SHP77 treated with DMSO at 0.1 percent for 48 hours (cell line): ENCODE data around the gene PTCD3.
A peak's percentile ranks its signal among the peaks of the same experiment; 100 is the strongest.

Source experiments
- DNase-seq: peaks from one replicate; lab custom pipeline; 2025; lab: John Stamatoyannopoulos, UW

Gene PTCD3

GRCh38 chr2:86081724-86082123 lies 24.3 kb upstream of the PTCD3 start:
- no peak for DNase-seq

- no peak for DNase-seq
Measured at GRCh38 chr2:86082756-86083155, 23.3 kb upstream of the PTCD3 start.

GRCh38 chr2:86087936-86088850 lies 17.8 kb upstream of the PTCD3 start:
- no peak for DNase-seq

- no peak for DNase-seq
Measured at GRCh38 chr2:86094229-86094628, 11.8 kb upstream of the PTCD3 start.

GRCh38 chr2:86097114-86097896 lies 8.7 kb upstream of the PTCD3 start:
- DNase-seq: no peak

GRCh38 chr2:86097913-86098312 lies 8.1 kb upstream of the PTCD3 start:
- no peak for DNase-seq

- no peak for DNase-seq
Measured at GRCh38 chr2:86102157-86102556, 3.9 kb upstream of the PTCD3 start.

GRCh38 chr2:86105252-86105968 lies 625 bp upstream of the PTCD3 start, which contains the start of gene POLR1A:
Gene POLR1A (minus strand): TSS chr2:86105886. CDS start chr2:86105776, 110 bp downstream.
- DNase-seq: peak; percentile 96

GRCh38 chr2:86107031-86107430 lies 996 bp downstream of the PTCD3 start:
- no peak for DNase-seq

- no peak for DNase-seq
Measured at GRCh38 chr2:86118130-86118529, 12.1 kb downstream of the PTCD3 start.

GRCh38 chr2:86123328-86123925 lies 17.4 kb downstream of the PTCD3 start:
- DNase-seq: no peak

- no peak for DNase-seq
Measured at GRCh38 chr2:86124683-86125082, 18.6 kb downstream of the PTCD3 start.

GRCh38 chr2:86134709-86135108 lies 28.7 kb downstream of the PTCD3 start:
- DNase-seq: no peak

- DNase-seq: no peak
Measured at GRCh38 chr2:86135653-86136052, 29.6 kb downstream of the PTCD3 start.

- no peak for DNase-seq
Measured at GRCh38 chr2:86136141-86136540, 30.1 kb downstream of the PTCD3 start.

GRCh38 chr2:86138736-86139625 lies 32.9 kb downstream of the PTCD3 start:
- DNase-seq: no peak

GRCh38 chr2:86139981-86140380 lies 33.9 kb downstream of the PTCD3 start:
- no peak for DNase-seq

- no peak for DNase-seq
Measured at GRCh38 chr2:86140969-86141392, 34.9 kb downstream of the PTCD3 start.

GRCh38 chr2:86142436-86143257 lies 36.6 kb downstream of the PTCD3 start:
- no peak for DNase-seq

- DNase-seq: no peak
Measured at GRCh38 chr2:86143307-86143706, 37.3 kb downstream of the PTCD3 start.
